OCI-LY7 (cell line): ENCODE data around the gene CYP2C9. TPM values are rescaled to one million over a fixed set of nuclear protein-coding genes. Genes with fewer than 3 reads are reported as not detected.
"Not testable (repeated sequence)": the region's sequence is repeated elsewhere in the genome, so short reads cannot be mapped to it uniquely, and the experiment has no call there.

Source experiments
- Bru-seq: library from RNA; stranded (reverse); fragments of 400-500 nt; gene quantifications from one replicate; lab custom pipeline; 2021; lab: Mats Ljungman, UMichigan
- BruChase-seq, 2 experiments: library from RNA; stranded (reverse); fragments of 400-500 nt; gene quantifications; one replicate each; lab custom pipeline; 2021; lab: Mats Ljungman, UMichigan
- BruUV-seq: library from RNA; stranded (reverse); fragments of 400-500 nt; replicated peaks from 2 replicates; lab custom pipeline; 2021; lab: Mats Ljungman, UMichigan
- CTCF ChIA-PET: fragments of 300-600 bp; sonication (Branson Sonifier 250); formaldehyde crosslinking; loops from one replicate; lab custom pipeline; 2022; ENCODE audit warnings: antibody characterized with exemption; ENCODE audit not compliant: unreplicated experiment; lab: Charles Lee
- POLR2A ChIA-PET: fragments of 300-600 bp; sonication (Branson Sonifier 250); formaldehyde crosslinking; loops from one replicate; lab custom pipeline; 2022; ENCODE audit warnings: antibody characterized with exemption; lab: Charles Lee
- DNase-seq: peaks from one replicate; pipeline ENCODE4 v3.0.0-alpha.2; 2015; ENCODE audit warnings: low spot score
- H2AFZ ChIP-seq: fragments of 200-600 bp; sonication (generic), shearing (Covaris generic); 2 replicates; pipeline ENCODE4 v1.6.1; 2014; ENCODE audit warnings: mild to moderate bottlenecking, antibody characterized with exemption, low read length, moderate library complexity
- H3K27ac ChIP-seq: fragments of 200-600 bp; sonication (generic); 2 replicates; pipeline ENCODE4 v1.5.1; 2014; ENCODE audit warnings: mixed run types, low read depth, mild to moderate bottlenecking, moderate library complexity, low read length, inconsistent platforms; ENCODE audit not compliant: poor library complexity, severe bottlenecking
- H3K36me3 ChIP-seq: fragments of 200-600 bp; sonication (generic); 2 replicates; pipeline ENCODE4 v1.6.1; 2014; ENCODE audit warnings: mild to moderate bottlenecking, antibody characterized with exemption, low read length, moderate library complexity, mixed read lengths; ENCODE audit not compliant: insufficient read depth
- H3K4me1 ChIP-seq: fragments of 200-600 bp; sonication (generic); 2 replicates; pipeline ENCODE4 v1.5.1; 2014; ENCODE audit warnings: mild to moderate bottlenecking, low read length; ENCODE audit not compliant: insufficient read depth, poor library complexity, severe bottlenecking
- H3K4me2 ChIP-seq: fragments of 200-600 bp; sonication (generic); 2 replicates; pipeline ENCODE4 v1.6.1; 2014; ENCODE audit warnings: mild to moderate bottlenecking, low read length
- H3K4me3 ChIP-seq: fragments of 200-600 bp; sonication (generic); 2 replicates; pipeline ENCODE4 v1.5.1; 2014; ENCODE audit warnings: mild to moderate bottlenecking, low read depth, low read length; ENCODE audit not compliant: poor library complexity, severe bottlenecking
- H3K79me2 ChIP-seq: fragments of 200-600 bp; sonication (generic); 2 replicates; pipeline ENCODE4 v1.6.1; 2016; ENCODE audit warnings: low read depth, mild to moderate bottlenecking, low read length, moderate library complexity, mixed read lengths; ENCODE audit not compliant: insufficient read depth
- H3K9me2 ChIP-seq: fragments of 200-600 bp; sonication (generic); 2 replicates; pipeline ENCODE4 v1.6.1; 2016; ENCODE audit warnings: mild to moderate bottlenecking, low read length, mixed read lengths; ENCODE audit not compliant: insufficient read depth
- H3K9me3 ChIP-seq: fragments of 200-600 bp; sonication (generic); 2 replicates; pipeline ENCODE4 v1.6.1; 2014; ENCODE audit warnings: mild to moderate bottlenecking, mixed run types, low read length, mixed read lengths
- H4K20me1 ChIP-seq: fragments of 200-600 bp; sonication (generic); 2 replicates; pipeline ENCODE4 v1.6.1; 2014; ENCODE audit warnings: mild to moderate bottlenecking, antibody characterized with exemption, low read length, moderate library complexity, mixed read lengths; ENCODE audit not compliant: insufficient read depth
- EZH2phosphoT487 ChIP-seq: fragments of 200-600 bp; sonication (generic); IDR thresholded peaks from 2 replicates; pipeline ENCODE4 v1.6.1; 2018; ENCODE audit warnings: low read depth, borderline replicate concordance, mild to moderate bottlenecking, mixed run types, antibody characterized with exemption, low read length, moderate library complexity, mixed read lengths
- intact Hi-C: fragments of 100-400 bp; cut with micrococcal nuclease; formaldehyde crosslinking; loops from one replicate; pipeline ENCODE4 v1.10.0; 2022; ENCODE audit not compliant: unreplicated experiment
- long read RNA-seq: library from polyadenylated mRNA; stranded (forward); transcript quantifications from one replicate; pipeline ENCODE4 v2.0.0, GENCODE V29; 2022
- total RNA-seq, 2 experiments: library from RNA; depleted of rRNA in 1 of 2; stranded (reverse); fragments of >200 nt in 1 of 2; shearing (Covaris generic) in 1 of 2; gene quantifications; 2 replicates each; pipeline ENCODE4 v1.2.3, GENCODE V29; 2014 to 2022
- TF ChIP-seq, protein P1 (sequence below): fragments of 200-600 bp; sonication (generic); conservative IDR thresholded peaks from 2 replicates; pipeline ENCODE4 v1.5.1; 2014; ENCODE audit warnings: mild to moderate bottlenecking, antibody characterized with exemption, low read length, moderate library complexity, mixed read lengths

Gene CYP2C9
- not detected in 2 replicates for total RNA-seq (2014; rRNA removed; shearing (Covaris generic))
- not detected in 2 replicates for total RNA-seq (2022)
- Bru-seq, nascent RNA, result percentile 3 among the genes with signal in this experiment
- BruChase-seq, experiment 1, labeled RNA remaining after a 6-hour chase, result percentile 3 among the genes with signal in this experiment
- BruChase-seq, experiment 2, labeled RNA remaining after a 2-hour chase, result percentile 7 among the genes with signal in this experiment
- long read RNA-seq, result 0 reads

DNA sequence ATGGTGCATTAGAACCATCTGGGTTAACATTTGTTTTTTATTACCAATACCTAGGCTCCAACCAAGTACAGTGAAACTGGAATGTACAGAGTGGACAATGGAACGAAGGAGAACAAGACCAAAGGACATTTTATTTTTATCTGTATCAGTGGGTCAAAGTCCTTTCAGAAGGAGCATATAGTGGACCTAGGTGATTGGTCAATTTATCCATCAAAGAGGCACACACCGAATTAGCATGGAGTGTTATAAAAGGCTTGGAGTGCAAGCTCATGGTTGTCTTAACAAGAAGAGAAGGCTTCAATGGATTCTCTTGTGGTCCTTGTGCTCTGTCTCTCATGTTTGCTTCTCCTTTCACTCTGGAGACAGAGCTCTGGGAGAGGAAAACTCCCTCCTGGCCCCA, at the start of gene CYP2C9:
TSS of gene CYP2C9 (plus strand) at position 276 of the 400 bp plus-strand sequence. CDS start at position 301, 25 bp downstream.
- H3K4me3 ChIP-seq, result no peak within 1 kb of the TSS
- no peak for TF ChIP-seq EZH2phosphoT487
- TF ChIP-seq, protein P1, sequence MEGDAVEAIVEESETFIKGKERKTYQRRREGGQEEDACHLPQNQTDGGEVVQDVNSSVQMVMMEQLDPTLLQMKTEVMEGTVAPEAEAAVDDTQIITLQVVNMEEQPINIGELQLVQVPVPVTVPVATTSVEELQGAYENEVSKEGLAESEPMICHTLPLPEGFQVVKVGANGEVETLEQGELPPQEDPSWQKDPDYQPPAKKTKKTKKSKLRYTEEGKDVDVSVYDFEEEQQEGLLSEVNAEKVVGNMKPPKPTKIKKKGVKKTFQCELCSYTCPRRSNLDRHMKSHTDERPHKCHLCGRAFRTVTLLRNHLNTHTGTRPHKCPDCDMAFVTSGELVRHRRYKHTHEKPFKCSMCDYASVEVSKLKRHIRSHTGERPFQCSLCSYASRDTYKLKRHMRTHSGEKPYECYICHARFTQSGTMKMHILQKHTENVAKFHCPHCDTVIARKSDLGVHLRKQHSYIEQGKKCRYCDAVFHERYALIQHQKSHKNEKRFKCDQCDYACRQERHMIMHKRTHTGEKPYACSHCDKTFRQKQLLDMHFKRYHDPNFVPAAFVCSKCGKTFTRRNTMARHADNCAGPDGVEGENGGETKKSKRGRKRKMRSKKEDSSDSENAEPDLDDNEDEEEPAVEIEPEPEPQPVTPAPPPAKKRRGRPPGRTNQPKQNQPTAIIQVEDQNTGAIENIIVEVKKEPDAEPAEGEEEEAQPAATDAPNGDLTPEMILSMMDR, result no peak
- no peak within 1 kb of the TSS for H3K4me2 ChIP-seq
- H3K9me2 ChIP-seq, result no peaks in the 10 kb centered on the region
- CTCF ChIA-PET, result no interaction called here
- H3K9me3 ChIP-seq, result no peaks in the 10 kb centered on the region
- no peak within 1 kb of the TSS for H3K27ac ChIP-seq
- BruUV-seq, result no TSS peak
- intact Hi-C loops, result no loop called here
- POLR2A ChIA-PET, result no interaction called here
- DNase-seq, result no peak
- H3K36me3 ChIP-seq, result no peaks in the 10 kb centered on the region
- H4K20me1 ChIP-seq, result no peaks in the 10 kb centered on the region
- no peaks in the 10 kb centered on the region for H3K4me1 ChIP-seq
- no peaks in the 10 kb centered on the region for H3K79me2 ChIP-seq
- H2AFZ ChIP-seq, result no peak within 1 kb of the TSS

DNA sequence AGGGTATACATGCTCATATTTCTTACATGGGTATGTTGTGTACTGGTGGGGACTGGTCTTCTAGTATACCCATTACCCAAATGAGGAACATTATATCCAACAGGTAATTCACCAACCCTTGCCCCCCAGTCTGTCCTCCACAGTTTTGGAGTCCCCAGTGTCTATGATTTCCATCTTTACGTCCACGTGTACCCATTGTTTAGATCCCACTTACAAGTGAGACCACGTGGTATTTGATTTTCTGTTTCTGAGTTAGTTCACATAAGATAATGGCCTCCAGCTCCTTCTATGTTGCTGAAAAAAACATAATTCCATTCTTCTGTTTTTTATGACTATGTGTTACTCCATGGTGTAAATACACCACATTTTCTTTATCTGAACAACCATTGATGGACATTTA, 49.3 kb upstream of the CYP2C9 start:
- TF ChIP-seq, protein P1, result no peak
- TF ChIP-seq EZH2phosphoT487, result no peak
- intact Hi-C loops, result no loop called here
- POLR2A ChIA-PET, result interaction anchor here (0.6 kb wide), 1 partner anchor 30 kb away, joined by 3 read pairs; no protein-coding TSS in a partner anchor

DNA sequence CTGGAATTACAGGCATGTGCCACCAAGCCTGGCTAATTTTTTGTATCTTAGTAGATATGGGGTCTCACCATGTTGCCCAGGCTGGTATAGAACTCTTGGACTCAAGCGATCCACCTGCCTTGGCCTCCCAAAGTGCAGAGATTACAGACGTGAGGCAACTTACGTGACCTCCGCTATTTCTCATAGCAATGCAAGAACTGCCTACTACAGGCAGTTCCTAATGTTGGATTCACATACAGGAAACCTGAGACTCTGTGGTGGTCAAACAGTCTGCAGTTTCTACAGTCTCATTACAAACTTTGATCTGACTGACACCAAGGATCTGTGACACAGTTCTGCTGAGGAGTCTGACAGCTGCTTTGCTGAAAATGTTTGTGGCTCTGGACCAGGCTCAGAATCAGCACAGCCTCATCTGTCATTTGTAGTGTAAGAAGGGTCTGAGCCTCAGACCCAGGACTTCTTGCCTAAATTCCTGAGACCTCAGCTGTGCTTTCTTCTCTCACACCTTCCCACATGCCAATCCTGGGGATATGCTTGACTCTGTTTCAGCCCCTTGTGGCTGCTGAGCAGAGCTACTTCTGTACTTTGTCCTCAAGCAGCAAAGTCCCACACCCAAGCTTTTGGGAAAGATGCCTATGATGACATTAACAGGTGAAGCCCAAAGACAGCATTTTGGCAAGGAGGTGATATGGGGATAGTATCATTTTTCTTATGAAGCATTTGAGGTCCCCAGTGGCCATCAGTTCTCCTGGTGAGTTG, 48.0 kb upstream of the CYP2C9 start:
- ChIA-PET CTCF (no interaction called here), POLR2A (no interaction called here)
- Histone ChIP-seq H3K36me3 (no peaks in the 10 kb centered on the region), H3K4me1 (no peaks in the 10 kb centered on the region), H3K4me3 (no peak overlapping the region), H3K27ac (no peak overlapping the region), H4K20me1 (no peaks in the 10 kb centered on the region), H3K9me2 (no peaks in the 10 kb centered on the region), H3K79me2 (no peaks in the 10 kb centered on the region), H3K4me2 (no peak overlapping the region), H2AFZ (no peak overlapping the region), H3K9me3 (no peaks in the 10 kb centered on the region)
- intact Hi-C loops, result no loop called here
- BruUV-seq, result no TSS peak
- DNase-seq, result no peak
- no peak for TF ChIP-seq EZH2phosphoT487
- TF ChIP-seq, protein P1, result no peak

More for the DNA sequence above, 49.3 kb upstream of the CYP2C9 start:
- no peak overlapping the region for H3K4me3 ChIP-seq
- DNase-seq, result no peak
- no peaks in the 10 kb centered on the region for H4K20me1 ChIP-seq
- no peaks in the 10 kb centered on the region for H3K9me2 ChIP-seq
- H3K79me2 ChIP-seq, result no peaks in the 10 kb centered on the region
- no peaks in the 10 kb centered on the region for H3K9me3 ChIP-seq
- CTCF ChIA-PET, result no interaction called here
- H3K4me1 ChIP-seq, result no peaks in the 10 kb centered on the region
- H3K4me2 ChIP-seq, result no peak overlapping the region
- H3K27ac ChIP-seq, result no peak overlapping the region
- H3K36me3 ChIP-seq, result no peaks in the 10 kb centered on the region
- H2AFZ ChIP-seq, result no peak overlapping the region
- no TSS peak for BruUV-seq

DNA sequence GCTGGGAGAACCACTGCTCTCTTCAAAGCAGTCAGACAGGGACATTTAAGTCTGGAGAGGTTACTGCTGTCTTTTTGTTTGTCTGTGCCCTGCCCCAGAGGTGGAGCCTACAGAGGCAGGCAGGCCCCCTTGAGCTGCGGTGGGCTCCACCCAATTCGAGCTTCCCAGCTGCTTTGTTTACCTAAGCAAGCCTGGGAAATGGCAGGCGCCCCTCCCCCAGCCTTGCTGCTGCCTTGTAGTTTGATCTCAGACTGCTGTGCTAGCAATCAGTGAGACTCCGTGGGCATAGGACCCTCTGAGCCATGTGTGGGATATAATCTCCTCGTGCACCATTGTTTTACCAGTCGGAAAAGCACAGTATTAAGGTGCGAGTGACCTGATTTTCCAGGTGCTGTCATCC, 40.0 kb upstream of the CYP2C9 start:
- H3K9me3 ChIP-seq, H4K20me1 ChIP-seq, BruUV-seq, H3K9me2 ChIP-seq, intact Hi-C loops, DNase-seq, H3K4me2 ChIP-seq, H3K36me3 ChIP-seq, POLR2A ChIA-PET, H3K27ac ChIP-seq, H3K4me1 ChIP-seq, H3K79me2 ChIP-seq, H3K4me3 ChIP-seq, H2AFZ ChIP-seq, CTCF ChIA-PET: not testable (repeated sequence)
